HEK293 (cell line): ENCODE measurements around the gene CACNG7.

Source experiments
- CTCF ChIA-PET: fragments of 350-600 bp; formaldehyde crosslinking; extraction: SDS; loops from one replicate; lab custom pipeline; 2021; ENCODE audit warnings: antibody characterized with exemption; lab: Yijun Ruan, JAX
- POLR2A ChIA-PET: fragments of 300-600 bp; formaldehyde crosslinking; extraction: SDS; loops from one replicate; lab custom pipeline; 2020; ENCODE audit warnings: antibody characterized with exemption, inconsistent platforms; lab: Yijun Ruan, JAX
- H3K27ac ChIP-seq: fragments of 200-500 bp; sonication (Bioruptor generic); 2 replicates; pipeline ENCODE4 v1.5.1; 2014; ENCODE audit warnings: low read depth, low read length, control low read depth, inconsistent platforms; ENCODE audit errors: extremely low read depth
- H3K36me3 ChIP-seq, 2 experiments: fragments of 200-500 bp in 1 of 2; sonication (Bioruptor generic) in 1 of 2; 1 replicate in 1 of 2; 2 replicates in 1 of 2; pipeline ENCODE4 v1.5.1; 2014 to 2017; ENCODE audit warnings: inconsistent platforms in 2 of 2, low read length in 2 of 2; ENCODE audit not compliant: control insufficient read depth in 2 of 2, insufficient read depth in 1 of 2
- H3K4me1 ChIP-seq: fragments of 200-500 bp; sonication (Bioruptor generic); 2 replicates; pipeline ENCODE4 v1.5.1; 2014; ENCODE audit warnings: mild to moderate bottlenecking, low read length, inconsistent platforms; ENCODE audit not compliant: control insufficient read depth, insufficient read depth
- H3K4me3 ChIP-seq: 2 replicates; pipeline ENCODE4 v1.5.1; 2011; ENCODE audit warnings: low read depth, mild to moderate bottlenecking, control low read depth, low read length, moderate library complexity
- H3K9me3 ChIP-seq: fragments of 200-500 bp; sonication (Bioruptor generic); 2 replicates; pipeline ENCODE4 v1.5.1; 2014; ENCODE audit warnings: low read depth, low read length, inconsistent platforms; ENCODE audit not compliant: control insufficient read depth, insufficient read depth
- GLIS2 ChIP-seq: fragments of 450-650 bp; formaldehyde crosslinking; IDR thresholded peaks from 2 replicates; pipeline ENCODE4 v1.5.1; 2016; ENCODE audit warnings: missing biosample characterization, missing genetic modification characterization
- KLF7 ChIP-seq: fragments of 450-650 bp; formaldehyde crosslinking; IDR thresholded peaks from 2 replicates; pipeline ENCODE4 v1.5.1; 2016; ENCODE audit warnings: missing biosample characterization, missing genetic modification characterization, borderline replicate concordance
- MYNN ChIP-seq: fragments of 450-650 bp; formaldehyde crosslinking; IDR thresholded peaks from 2 replicates; pipeline ENCODE4 v1.5.1; 2016; ENCODE audit warnings: missing biosample characterization, missing genetic modification characterization, borderline replicate concordance
- PRDM1 ChIP-seq: fragments of 450-650 bp; formaldehyde crosslinking; IDR thresholded peaks from 2 replicates; pipeline ENCODE4; 2016; ENCODE audit warnings: missing biosample characterization, missing genetic modification characterization
- SCRT1 ChIP-seq: fragments of 450-650 bp; formaldehyde crosslinking; IDR thresholded peaks from 2 replicates; pipeline ENCODE4 v1.5.1; 2016; ENCODE audit warnings: missing biosample characterization, missing genetic modification characterization, borderline replicate concordance
- SETDB1 ChIP-seq: IDR thresholded peaks from one replicate; pipeline ENCODE4 v1.6.1; 2017; ENCODE audit warnings: mild to moderate bottlenecking, low read length, moderate library complexity, mixed read lengths; ENCODE audit not compliant: insufficient read length
- SP7 ChIP-seq: fragments of 450-650 bp; formaldehyde crosslinking; IDR thresholded peaks from 2 replicates; pipeline ENCODE4 v1.5.1; 2016; ENCODE audit warnings: missing biosample characterization, missing genetic modification characterization
- TSHZ1 ChIP-seq: fragments of 450-650 bp; formaldehyde crosslinking; IDR thresholded peaks from 2 replicates; pipeline ENCODE4 v1.5.1; 2016; ENCODE audit warnings: missing biosample characterization, missing genetic modification characterization, borderline replicate concordance
- ZBTB17 ChIP-seq: fragments of 450-650 bp; formaldehyde crosslinking; IDR thresholded peaks from 2 replicates; pipeline ENCODE4 v1.5.1; 2016; ENCODE audit warnings: missing biosample characterization, missing genetic modification characterization
- ZEB2 ChIP-seq: fragments of 450-650 bp; formaldehyde crosslinking; IDR thresholded peaks from 2 replicates; pipeline ENCODE4 v1.5.1; 2016; ENCODE audit warnings: missing biosample characterization, missing genetic modification characterization
- ZFP3 ChIP-seq: fragments of 450-650 bp; formaldehyde crosslinking; IDR thresholded peaks from 2 replicates; pipeline ENCODE4 v1.5.1; 2016; ENCODE audit warnings: low read depth, missing biosample characterization, missing genetic modification characterization
- ZNF140 ChIP-seq: fragments of 450-650 bp; formaldehyde crosslinking; IDR thresholded peaks from 2 replicates; pipeline ENCODE4 v1.5.1; 2016; ENCODE audit warnings: missing biosample characterization, missing genetic modification characterization
- ZNF146 ChIP-seq: fragments of 450-650 bp; formaldehyde crosslinking; IDR thresholded peaks from 2 replicates; pipeline ENCODE4 v1.5.1; 2016; ENCODE audit warnings: missing biosample characterization, missing genetic modification characterization
- ZNF16 ChIP-seq: fragments of 450-650 bp; formaldehyde crosslinking; IDR thresholded peaks from 2 replicates; pipeline ENCODE4 v1.5.1; 2016; ENCODE audit warnings: low read depth, missing biosample characterization, missing genetic modification characterization
- ZNF169 ChIP-seq: fragments of 450-650 bp; formaldehyde crosslinking; IDR thresholded peaks from 2 replicates; pipeline ENCODE4 v1.5.1; 2016; ENCODE audit warnings: missing biosample characterization, missing genetic modification characterization
- ZNF221 ChIP-seq: fragments of 450-650 bp; formaldehyde crosslinking; IDR thresholded peaks from 2 replicates; pipeline ENCODE4 v1.5.1; 2017; ENCODE audit warnings: missing biosample characterization, missing genetic modification characterization, borderline replicate concordance
- ZNF292 ChIP-seq: fragments of 450-650 bp; formaldehyde crosslinking; IDR thresholded peaks from 2 replicates; pipeline ENCODE4 v1.5.1; 2016; ENCODE audit warnings: low read depth, missing biosample characterization, missing genetic modification characterization, borderline replicate concordance
- ZNF335 ChIP-seq: fragments of 450-650 bp; formaldehyde crosslinking; conservative IDR thresholded peaks from 2 replicates; pipeline ENCODE4 v1.5.1; 2016; ENCODE audit warnings: missing biosample characterization, missing genetic modification characterization
- ZNF362 ChIP-seq: fragments of 450-650 bp; formaldehyde crosslinking; IDR thresholded peaks from 2 replicates; pipeline ENCODE4 v1.5.1; 2016; ENCODE audit warnings: missing biosample characterization, missing genetic modification characterization
- ZNF510 ChIP-seq: fragments of 450-650 bp; formaldehyde crosslinking; IDR thresholded peaks from 2 replicates; pipeline ENCODE4 v1.5.1; 2018; ENCODE audit warnings: mild to moderate bottlenecking, missing genetic modification characterization, missing biosample characterization; ENCODE audit not compliant: insufficient replicate concordance
- ZNF513 ChIP-seq: fragments of 450-650 bp; IDR thresholded peaks from 2 replicates; pipeline ENCODE4 v1.5.1; 2018; ENCODE audit warnings: missing biosample characterization, missing genetic modification characterization
- ZNF544 ChIP-seq: fragments of 450-650 bp; formaldehyde crosslinking; IDR thresholded peaks from 2 replicates; pipeline ENCODE4 v1.5.0; 2017; ENCODE audit warnings: missing biosample characterization, missing genetic modification characterization
- ZNF580 ChIP-seq: fragments of 450-650 bp; formaldehyde crosslinking; IDR thresholded peaks from 2 replicates; pipeline ENCODE4 v1.5.1; 2016; ENCODE audit warnings: missing biosample characterization, missing genetic modification characterization
- ZNF596 ChIP-seq: fragments of 450-650 bp; IDR thresholded peaks from 2 replicates; pipeline ENCODE4 v1.5.0; 2018; ENCODE audit warnings: missing biosample characterization, mild to moderate bottlenecking, missing genetic modification characterization, moderate library complexity
- ZNF629 ChIP-seq: fragments of 450-650 bp; formaldehyde crosslinking; IDR thresholded peaks from 2 replicates; pipeline ENCODE4 v1.5.1; 2017; ENCODE audit warnings: missing biosample characterization, missing genetic modification characterization
- ZNF701 ChIP-seq: fragments of 450-650 bp; formaldehyde crosslinking; IDR thresholded peaks from 2 replicates; pipeline ENCODE4 v1.5.1; 2016; ENCODE audit warnings: missing biosample characterization, missing genetic modification characterization
- ZNF76 ChIP-seq: fragments of 450-650 bp; formaldehyde crosslinking; IDR thresholded peaks from 2 replicates; pipeline ENCODE4; 2016; ENCODE audit warnings: low read depth, missing biosample characterization, missing genetic modification characterization, borderline replicate concordance
- ZSCAN30 ChIP-seq: fragments of 450-650 bp; IDR thresholded peaks from 2 replicates; pipeline ENCODE4 v1.5.1; 2018; ENCODE audit warnings: missing biosample characterization, mild to moderate bottlenecking, missing genetic modification characterization, moderate library complexity

CACNG7 gene

GRCh38 chr19:53880711-53881481 is 28.2 kb upstream of the CACNG7 start (continued):
- TF ChIP-seq ZNF16 (no peak), ZNF510 (tag by site-specific recombination) (no peak), ZNF146 (tag by site-specific recombination) (no peak), ZNF629 (tag by site-specific recombination) (no peak), MYNN (no peak), ZNF701 (tag by site-specific recombination) (no peak), ZNF292 (tag by site-specific recombination) (no peak), ZNF169 (tag by site-specific recombination) (0 out of 2 replicates have a peak, but pooled peaks have one; percentile 13), ZNF596 (tag by site-specific recombination) (peak; percentile 66), TSHZ1 (no peak), ZNF580 (tag by site-specific recombination) (no peak), ZBTB17 (tag by site-specific recombination) (peak; percentile 83), PRDM1 (tag by site-specific recombination) (peak; percentile 94), ZNF140 (tag by site-specific recombination) (no peak), ZNF76 (tag by site-specific recombination) (no peak), ZNF221 (tag by site-specific recombination) (no peak)

- H3K36me3 ChIP-seq = no peaks in the 10 kb centered on the region
- no peak within 1 kb of the TSS for H3K27ac ChIP-seq
- H3K4me3 ChIP-seq = peak within 1 kb of the TSS; percentile 41
- H3K4me1 ChIP-seq = peaks cover 8% of the 10 kb centered on the region; the same call in 1 of the 2 replicates
- CTCF ChIA-PET = interaction anchor here (0.6 to 1.2 kb wide), 10 partner anchors 9 to 1451 kb away, joined by 3 to 5 read pairs (median 3); partner anchors contain the start of gene MYADM
- POLR2A ChIA-PET = interaction anchor here (0.6 to 1.6 kb wide), 3 partner anchors 13 to 106 kb away, joined by 3 to 9 read pairs (median 6); partner anchors contain the start of gene MYADM
- H3K9me3 ChIP-seq = no peaks in the 10 kb centered on the region
- TF ChIP-seq ZNF362 (tag by site-specific recombination) = no peak
- no peak for TF ChIP-seq SCRT1 (tag by site-specific recombination)
- TF ChIP-seq ZNF544 (tag by site-specific recombination) = no peak
- TF ChIP-seq SP7 (tag by site-specific recombination) = peak; percentile 56; the same call in 1 of the 2 replicates
- no peak for TF ChIP-seq ZFP3 (tag by site-specific recombination)
- no peak for TF ChIP-seq ZNF513 (tag by site-specific recombination)
- no peak for TF ChIP-seq SETDB1
- TF ChIP-seq ZSCAN30 = no peak
- no peak; the same call in 1 of the 2 replicates for TF ChIP-seq KLF7 (tag by site-specific recombination)
- peak; percentile 87 for TF ChIP-seq ZNF335 (tag by site-specific recombination)
- peak; percentile 29; the same call in 1 of the 2 replicates for TF ChIP-seq ZEB2 (tag by site-specific recombination)
- TF ChIP-seq GLIS2 (tag by site-specific recombination) = peak; percentile 81
Measured at GRCh38 chr19:53881482-53882390, 27.3 kb upstream of the CACNG7 start, which contains the start of gene PRKCG. Gene PRKCG (plus strand): TSS chr19:53882197. CDS start chr19:53882495, 298 bp downstream.
